Limb (tissue), 2 donors: Measurements from ENCODE around the gene RAPGEF1.
"Not testable (repeated sequence)": the region's sequence is repeated elsewhere in the genome, so short reads cannot be mapped to it uniquely, and the experiment has no call there.

Experiments
- DNase-seq, 2 donors: peaks; one replicate each; pipeline ENCODE4 v3.0.0-alpha.2; 2016; ENCODE audit errors: extremely low spot score in 2 of 2

The RAPGEF1 gene

DNA sequence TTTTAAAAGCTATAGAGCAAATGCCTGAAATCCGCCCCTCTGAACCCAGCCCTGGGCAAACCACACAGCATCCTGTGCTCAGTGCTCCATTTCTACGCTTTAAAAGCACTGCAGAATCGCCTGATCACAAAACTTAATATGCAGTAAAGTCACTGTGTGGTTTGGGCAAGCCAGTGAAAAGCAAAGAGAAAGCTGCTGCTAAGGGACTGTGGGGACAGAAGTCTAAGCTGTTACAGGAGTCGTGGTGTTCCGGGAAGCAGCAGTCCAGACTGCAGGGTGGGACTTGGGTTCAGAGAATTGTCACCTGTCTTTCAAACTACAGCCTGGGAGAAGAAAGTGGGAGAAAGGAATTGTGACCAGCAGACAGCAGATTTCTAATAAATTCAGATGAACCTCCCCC is 8.2 kb downstream of the RAPGEF1 start:
- no peak for DNase-seq

DNA sequence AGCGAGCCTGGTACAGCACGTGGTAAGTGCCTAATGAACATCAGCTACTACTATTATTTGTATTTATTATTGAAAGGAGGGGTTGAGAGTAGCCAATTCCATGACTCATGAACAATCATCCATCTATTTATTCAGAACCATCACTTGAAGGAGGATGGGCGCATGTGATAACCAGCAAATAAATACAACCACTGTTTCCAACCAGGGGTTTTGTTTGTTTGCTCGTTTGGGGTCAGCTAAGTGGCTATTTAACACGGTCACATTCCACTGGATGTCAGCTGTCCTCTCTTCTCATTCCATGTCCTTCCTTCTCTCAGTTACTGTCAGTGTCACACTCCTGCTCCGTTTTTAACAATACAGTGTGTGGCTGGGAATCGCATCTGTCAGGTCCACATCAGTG is 8.6 kb downstream of the RAPGEF1 start:
- no peak for DNase-seq

GRCh38 chr9:131728961-131729360 is 10.9 kb downstream of the RAPGEF1 start:
- no peak for DNase-seq

GRCh38 chr9:131728546-131728910 is 11.3 kb downstream of the RAPGEF1 start:
- DNase-seq = no peak

- DNase-seq = no peak
Measured at GRCh38 chr9:131727795-131728545, 11.9 kb downstream of the RAPGEF1 start.

DNA sequence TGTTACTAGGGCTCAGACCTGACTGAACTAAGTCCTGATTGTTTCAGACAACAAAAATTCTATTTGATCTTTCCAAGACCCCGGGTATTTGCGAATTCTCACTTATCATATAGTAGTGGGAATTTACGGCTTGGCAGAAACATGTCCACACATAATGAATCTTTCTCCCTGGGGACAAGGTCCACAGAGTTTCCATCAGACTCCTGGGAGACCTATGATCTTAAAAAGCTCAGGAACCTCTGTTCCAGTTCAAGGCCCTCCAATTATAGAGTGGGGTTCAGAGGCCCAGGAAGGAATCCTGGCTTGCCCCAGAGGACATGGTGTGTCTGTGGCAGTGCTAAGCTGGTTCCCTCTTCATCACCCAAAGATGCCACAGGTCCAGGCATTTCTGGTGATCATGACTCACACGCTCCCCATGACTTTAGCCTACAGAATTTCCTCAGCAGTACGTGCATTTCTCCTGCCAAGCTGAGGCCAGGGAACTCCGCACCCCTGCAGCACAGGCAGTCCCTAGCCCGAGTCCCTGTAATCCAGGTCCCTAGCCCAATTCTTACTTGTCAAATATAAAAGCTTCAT is 12.6 kb downstream of the RAPGEF1 start:
- no peak for DNase-seq

- no peak for DNase-seq
Measured at GRCh38 chr9:131724683-131725082, 15.2 kb downstream of the RAPGEF1 start.

- no peak for DNase-seq
Measured at GRCh38 chr9:131723632-131724031, 16.2 kb downstream of the RAPGEF1 start.

DNA sequence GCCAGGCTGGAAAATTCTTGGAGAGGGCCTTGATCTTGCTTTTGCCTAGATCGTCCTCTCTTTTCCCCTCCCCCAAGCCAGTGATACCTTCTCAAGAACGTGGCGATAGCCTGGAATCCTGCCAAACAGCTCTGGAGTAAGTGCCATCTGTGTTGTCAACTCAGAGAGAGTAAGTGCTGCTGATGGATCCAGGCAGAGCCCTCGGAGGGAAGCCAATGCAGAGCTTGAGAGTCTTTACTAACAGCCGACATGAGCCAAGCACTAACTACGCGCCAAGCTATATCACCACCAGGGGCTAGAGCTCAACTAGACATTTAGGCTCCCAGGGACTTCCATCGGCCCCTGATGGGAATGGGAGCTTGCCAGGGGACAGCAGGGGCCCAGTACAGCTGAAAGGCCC is 17.6 kb downstream of the RAPGEF1 start:
- DNase-seq = no peak

DNA sequence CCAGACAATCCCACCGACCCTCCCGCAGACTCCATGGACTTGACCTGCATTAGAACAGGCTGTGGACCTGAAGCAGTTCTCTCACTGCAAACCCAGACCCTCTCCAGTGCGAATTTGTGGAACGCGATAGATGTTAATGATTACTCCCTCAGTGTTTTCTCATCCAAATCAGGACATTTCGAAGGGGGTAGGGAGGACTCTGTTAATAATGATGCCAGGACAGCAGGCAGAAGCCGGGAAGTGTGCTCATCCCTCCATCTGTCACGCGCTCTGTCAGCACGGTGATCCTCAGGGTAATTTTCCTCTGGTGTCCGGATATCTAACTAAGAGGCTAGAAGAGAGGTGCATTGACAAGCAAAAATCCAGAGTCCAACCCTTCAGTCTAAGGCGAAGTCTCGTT is 18.8 kb downstream of the RAPGEF1 start:
- DNase-seq = no peak

- no peak for DNase-seq
Measured at GRCh38 chr9:131720330-131720729, 19.5 kb downstream of the RAPGEF1 start.

GRCh38 chr9:131719262-131719908 is 20.5 kb downstream of the RAPGEF1 start:
- no peak for DNase-seq

DNA sequence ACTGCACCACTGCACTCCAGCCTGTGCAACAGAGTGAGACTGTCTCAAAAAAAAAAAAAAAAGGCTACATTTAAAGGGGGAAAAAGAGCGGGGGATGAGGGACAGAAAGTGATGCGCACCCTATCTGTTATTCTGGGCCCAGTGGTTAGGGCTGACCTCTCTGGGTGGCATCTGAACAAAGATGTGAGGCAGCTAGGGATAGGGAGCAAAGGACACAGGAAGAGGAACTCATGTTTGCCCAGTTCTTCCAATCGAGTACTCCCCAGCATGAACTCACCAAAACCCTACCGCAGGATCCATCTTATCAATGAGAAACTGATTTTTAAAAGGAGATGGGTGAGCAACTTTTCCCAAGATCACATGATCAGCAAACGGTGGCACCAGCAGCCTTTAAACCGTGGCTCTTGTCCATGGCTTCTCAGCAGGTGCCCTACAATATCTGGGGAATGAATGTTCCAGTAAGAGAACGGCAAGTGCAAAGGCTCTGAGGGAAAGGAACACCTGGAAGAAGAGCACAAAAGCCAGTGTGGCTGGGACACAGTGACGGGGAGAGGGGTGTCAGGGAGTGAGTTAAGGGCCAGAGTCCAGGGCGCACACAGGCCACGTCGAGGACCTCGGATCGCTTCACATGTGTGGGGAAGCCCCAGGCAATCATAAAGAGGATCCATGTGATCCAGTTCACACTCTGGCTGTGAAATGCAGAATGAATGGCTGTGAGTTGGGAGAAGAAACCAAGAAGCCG is 22.0 kb downstream of the RAPGEF1 start:
- no peak for DNase-seq

DNA sequence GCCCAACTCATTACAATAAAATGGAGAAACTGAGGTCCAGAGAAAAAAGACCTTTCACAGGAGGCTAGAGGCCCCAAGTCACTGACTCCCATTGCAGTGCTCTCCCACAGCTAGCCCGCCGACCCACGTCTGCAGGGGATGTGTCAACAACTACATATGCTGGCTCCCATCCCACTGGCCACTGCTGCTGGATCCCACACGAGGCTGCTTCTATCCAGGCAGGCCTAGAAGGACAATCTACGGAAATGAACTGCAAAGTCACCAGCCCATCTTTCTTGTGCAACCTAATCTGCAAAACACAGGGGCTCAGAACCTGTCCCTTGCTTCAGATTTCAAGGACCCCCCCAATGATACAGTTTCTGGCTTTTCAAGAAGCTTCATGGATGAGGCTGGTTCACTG is 24.0 kb downstream of the RAPGEF1 start:
- DNase-seq = no peak

GRCh38 chr9:131714821-131715220 is 25.1 kb downstream of the RAPGEF1 start:
- no peak for DNase-seq

DNA sequence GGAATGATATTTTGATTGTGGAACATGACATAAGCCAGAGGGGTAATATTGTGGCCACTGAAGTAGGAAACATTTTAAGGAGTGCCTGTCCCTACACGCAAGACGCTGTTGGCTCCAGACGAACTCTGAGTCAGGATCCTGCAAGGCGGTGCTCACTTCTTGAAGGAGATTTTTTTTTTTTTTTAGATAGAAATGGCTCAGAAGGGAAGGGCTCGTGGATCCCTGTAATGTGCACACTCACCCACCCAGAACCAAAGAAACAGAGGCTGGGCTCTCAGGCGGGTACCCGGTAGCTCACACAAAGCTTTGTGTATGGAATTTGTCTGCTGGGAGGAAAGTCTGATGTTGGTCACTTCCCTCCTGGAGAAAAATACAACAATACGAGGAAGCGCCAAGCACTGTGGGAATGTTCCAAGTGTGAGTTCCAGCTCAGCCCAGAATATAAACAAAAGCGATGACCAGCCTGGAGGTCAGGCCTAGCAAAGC is 25.7 kb downstream of the RAPGEF1 start:
- no peak for DNase-seq

DNA sequence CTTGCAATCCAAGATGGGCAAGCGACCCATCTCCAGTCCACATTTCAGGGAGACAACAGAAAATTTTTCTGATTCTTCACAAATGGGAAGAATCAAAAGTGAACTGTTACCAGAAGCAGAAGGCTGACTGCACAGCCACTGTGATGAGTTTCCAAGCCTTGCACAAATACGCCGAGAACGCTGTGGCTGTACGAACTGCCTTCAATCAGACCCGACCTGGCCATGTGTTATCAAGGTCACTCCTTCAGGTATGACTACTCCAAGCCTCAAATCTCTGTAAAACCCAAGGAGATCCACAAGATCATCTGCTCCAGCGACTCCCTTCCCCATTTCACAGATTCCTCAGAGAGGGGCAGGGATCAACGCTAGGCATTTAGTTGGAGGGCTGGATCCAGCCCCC is 26.9 kb downstream of the RAPGEF1 start:
- DNase-seq = no peak

DNA sequence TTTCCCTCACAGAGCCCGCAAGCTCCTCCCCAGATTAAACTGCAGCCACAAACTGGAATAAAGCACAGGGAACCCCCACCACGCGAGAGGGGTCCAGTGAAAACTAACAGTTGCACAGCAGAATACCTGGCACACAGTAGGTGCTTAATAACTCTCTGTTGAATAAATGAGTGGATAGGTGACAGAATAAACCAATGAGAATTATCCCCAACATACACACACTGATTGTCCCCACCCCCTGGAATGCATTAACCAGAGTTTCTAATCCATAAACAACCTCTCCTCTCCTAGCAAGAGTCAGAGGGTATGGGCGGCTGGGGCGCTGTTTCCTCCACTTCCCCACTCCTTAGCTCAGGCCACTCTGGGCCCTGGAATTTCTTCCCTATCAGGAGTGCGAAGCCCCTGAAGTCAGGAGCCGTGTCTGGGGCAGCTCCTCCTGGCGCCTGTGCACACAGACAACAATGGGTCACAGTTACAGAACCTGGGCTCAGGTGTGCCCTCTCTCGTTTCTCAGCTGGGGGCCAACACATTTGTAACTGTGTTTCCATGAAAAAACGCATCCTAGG is 27.6 kb downstream of the RAPGEF1 start:
- DNase-seq = no peak

DNA sequence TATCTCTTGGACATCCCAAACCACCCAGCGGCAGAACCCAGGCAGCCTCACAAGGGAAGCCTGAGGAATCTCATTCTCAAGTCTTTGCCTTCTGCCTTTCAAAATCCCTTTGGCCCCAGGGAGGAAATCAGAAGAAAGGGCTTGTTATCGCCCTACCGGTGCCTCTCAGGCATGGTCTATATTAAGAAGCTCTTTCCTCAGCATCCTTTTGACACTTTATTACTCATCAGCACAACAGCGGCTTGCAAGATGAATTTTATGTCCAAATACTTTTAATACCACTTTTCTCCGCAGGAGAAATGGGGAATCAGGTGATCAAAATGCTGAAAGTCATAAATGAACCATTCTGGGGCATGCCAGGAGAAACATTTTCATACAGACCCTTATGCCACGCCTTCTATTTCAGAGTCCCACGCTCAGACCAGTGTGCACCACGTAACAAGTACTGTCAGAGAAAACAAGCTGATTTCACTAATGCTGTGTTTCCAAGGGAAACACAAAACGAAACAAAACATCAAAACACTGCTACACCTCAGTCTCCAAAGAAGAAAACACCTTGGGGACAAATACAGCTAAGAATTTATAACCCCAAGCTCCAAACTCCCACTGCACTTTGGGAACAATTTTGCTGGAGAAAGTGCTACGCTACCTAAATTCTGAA is 30.0 kb downstream of the RAPGEF1 start:
- DNase-seq = no peak

GRCh38 chr9:131709010-131709770 is 30.7 kb downstream of the RAPGEF1 start:
- not testable (repeated sequence) for DNase-seq
